Uterus (tissue), 4 donors: ENCODE results near the gene NOSTRIN. TPM values are rescaled to one million over a fixed set of nuclear protein-coding genes. Genes with fewer than 3 reads are reported as not detected.
"Not testable (repeated sequence)": the region's sequence is repeated elsewhere in the genome, so short reads cannot be mapped to it uniquely, and the experiment has no call there.

Experiments
- DNase-seq, 2 donors: peaks; one replicate each; pipeline ENCODE4 v3.0.0-alpha.2; 2019 to 2020
- H3K27ac ChIP-seq, 2 donors: fragments of 200-600 bp; sonication (generic); 1 replicate in 1 of 2; 2 replicates in 1 of 2; pipeline ENCODE4 v1.5.1; 2016 to 2018
- H3K27me3 ChIP-seq, 2 donors: fragments of 200-600 bp; sonication (generic); one replicate each; pipeline ENCODE4 v1.5.1; 2018 to 2019; ENCODE audit warnings: control low read depth in 1 of 2
- H3K36me3 ChIP-seq, 2 donors: fragments of 200-600 bp; sonication (generic); one replicate each; pipeline ENCODE4 v1.5.1; 2019; ENCODE audit warnings: control low read depth in 1 of 2
- H3K4me1 ChIP-seq, 2 donors: fragments of 200-600 bp; sonication (generic); one replicate each; pipeline ENCODE4 v1.5.1; 2018 to 2019; ENCODE audit warnings: control low read depth in 1 of 2
- H3K4me3 ChIP-seq, 2 donors: fragments of 200-600 bp; sonication (generic); 1 replicate in 1 of 2; 2 replicates in 1 of 2; pipeline ENCODE4 v1.5.1; 2018 to 2019; ENCODE audit warnings: mild to moderate bottlenecking in 1 of 2
- H3K9me3 ChIP-seq, 2 donors: fragments of 200-600 bp; sonication (generic); one replicate each; pipeline ENCODE4 v1.5.1; 2019; ENCODE audit warnings: control low read depth in 1 of 2
- CTCF ChIP-seq, 4 experiments: fragments of 200-600 bp in 2 of 4; fragments of 450-650 bp in 2 of 4; sonication (generic) in 2 of 4; IDR thresholded peaks; one replicate each; pipeline ENCODE4 v1.5.1; 2016 to 2019; ENCODE audit warnings: antibody characterized with exemption in 4 of 4, mild to moderate bottlenecking in 2 of 4, moderate library complexity in 1 of 4
- POLR2A ChIP-seq, 2 donors: fragments of 450-650 bp; IDR thresholded peaks; one replicate each; pipeline ENCODE4 v1.6.1; 2016; ENCODE audit warnings: antibody characterized with exemption in 2 of 2, mild to moderate bottlenecking in 1 of 2, moderate library complexity in 1 of 2
- intact Hi-C: fragments of 100-400 bp; cut with DNase I; formaldehyde crosslinking; loops from one replicate; pipeline ENCODE4 v1.15.1; 2023; ENCODE audit warnings: low total_unique reads
- total RNA-seq, 4 donors: library from RNA; depleted of rRNA in 3 of 4; stranded (reverse); fragments of >200 nt in 3 of 4; gene quantifications; one replicate each; pipeline versions ENCODE4 v1.1.0 to v1.2.4, GENCODE V29; 2014 to 2023
- donor health status: DM: yes; HTN: yes; CAD: no.

NOSTRIN gene
- total RNA-seq, 4 donors from 2014 or later, result 27.5 to 192 (median 147) TPM

GRCh38 chr2:168790226-168790902, 12.1 kb upstream of the NOSTRIN start:
- Histone ChIP-seq H3K9me3 (no peaks in the 10 kb centered on the region), H3K4me1 (no peaks in the 10 kb centered on the region)
- TF ChIP-seq POLR2A (IDR thresholded peaks at IDR 0.05) (no peak), CTCF (IDR thresholded peaks at IDR 0.05) (no peak)

GRCh38 chr2:168791140-168791539, 11.3 kb upstream of the NOSTRIN start:
- H3K27me3 ChIP-seq, H3K36me3 ChIP-seq, H3K4me3 ChIP-seq, DNase-seq, H3K4me1 ChIP-seq, intact Hi-C loops, H3K9me3 ChIP-seq, H3K27ac ChIP-seq: not testable (repeated sequence)

More at GRCh38 chr2:168790226-168790902, 12.1 kb upstream of the NOSTRIN start:
- Histone ChIP-seq H3K27ac (peak overlapping the region in 1 of 2 donors; percentile 11), H3K4me3 (no peak overlapping the region), H3K27me3 (no peaks in the 10 kb centered on the region), H3K36me3 (no peaks in the 10 kb centered on the region)
- no peak for DNase-seq
- intact Hi-C loops, result no loop called here

GRCh38 chr2:168793596-168793995, 8.8 kb upstream of the NOSTRIN start:
- TF ChIP-seq POLR2A (IDR thresholded peaks at IDR 0.05) (no peak), CTCF (IDR thresholded peaks at IDR 0.05) (no peak)
- intact Hi-C loops, result no loop called here
- Histone ChIP-seq H3K27ac (no peak overlapping the region), H3K4me1 (no peaks in the 10 kb centered on the region), H3K4me3 (no peak overlapping the region), H3K27me3 (no peaks in the 10 kb centered on the region), H3K36me3 (no peaks in the 10 kb centered on the region), H3K9me3 (no peaks in the 10 kb centered on the region)
- no peak for DNase-seq

- Histone ChIP-seq H3K36me3 (no peaks in the 10 kb centered on the region), H3K27me3 (no peaks in the 10 kb centered on the region), H3K4me3 (no peak overlapping the region), H3K9me3 (no peaks in the 10 kb centered on the region), H3K27ac (no peak overlapping the region), H3K4me1 (no peaks in the 10 kb centered on the region)
- intact Hi-C loops, result no loop called here
- TF ChIP-seq POLR2A (IDR thresholded peaks at IDR 0.05), result no peak
- TF ChIP-seq CTCF (IDR thresholded peaks at IDR 0.05), result no peak
- DNase-seq, result no peak
Measured at GRCh38 chr2:168794968-168795367, 7.5 kb upstream of the NOSTRIN start.

- no peak for TF ChIP-seq POLR2A (IDR thresholded peaks at IDR 0.05)
- TF ChIP-seq CTCF (IDR thresholded peaks at IDR 0.05), result no peak
- no peaks in the 10 kb centered on the region for H3K4me1 ChIP-seq
- no peak overlapping the region for H3K4me3 ChIP-seq
- H3K36me3 ChIP-seq, result no peaks in the 10 kb centered on the region
- no peaks in the 10 kb centered on the region for H3K27me3 ChIP-seq
- DNase-seq, result no peak
- H3K9me3 ChIP-seq, result no peaks in the 10 kb centered on the region
- intact Hi-C loops, result no loop called here
- H3K27ac ChIP-seq, result peak overlapping the region in 1 of 2 donors; percentile 29
Measured at GRCh38 chr2:168796090-168796577, 6.3 kb upstream of the NOSTRIN start.
